T-helper 17 cell (primary cell): ENCODE data around the gene IQCB1. TPM values are rescaled to one million over a fixed set of nuclear protein-coding genes. Genes with fewer than 3 reads are reported as not detected.
A peak's percentile ranks its signal among the peaks of the same experiment; 100 is the strongest.

Experiments
- ATAC-seq: fragments of 150-1000 bp; cut with Tn5 transposase; 2 replicates; pipeline ENCODE4 v1.10.0; 2021; ENCODE audit warnings: mild to moderate bottlenecking, moderate library complexity
- DNase-seq, 3 donors: peaks; one replicate each; pipeline versions ENCODE4 v3.0.0 to v3.0.0-alpha.2; 2020 to 2021
- H3K9me3 ChIP-seq: one replicate; pipeline ENCODE4 v1.7.0; 2013; ENCODE audit warnings: low read length, mild to moderate bottlenecking; ENCODE audit not compliant: control insufficient read depth, poor library complexity, severe bottlenecking
- H3K27ac Mint-ChIP-seq: one replicate; pipeline ENCODE4 v1.8.0; 2022; ENCODE audit warnings: mild to moderate bottlenecking, moderate library complexity, mixed read lengths
- H3K27me3 Mint-ChIP-seq: one replicate; pipeline ENCODE4 v1.8.0; 2022; ENCODE audit warnings: mixed read lengths
- H3K36me3 Mint-ChIP-seq: one replicate; pipeline ENCODE4 v1.8.0; 2022; ENCODE audit warnings: low read depth, mixed read lengths
- H3K4me1 Mint-ChIP-seq: one replicate; pipeline ENCODE4 v1.8.0; 2022; ENCODE audit warnings: mild to moderate bottlenecking, mixed read lengths
- H3K4me3 Mint-ChIP-seq: one replicate; pipeline ENCODE4 v1.8.0; 2022; ENCODE audit warnings: mild to moderate bottlenecking, moderate library complexity, mixed read lengths
- total RNA-seq, 4 donors: library from RNA in 2 of 4; stranded (reverse) in 2 of 4; gene quantifications; one replicate each; pipeline ENCODE4 v1.2.3 and lab custom pipeline; 2022 to 2026

IQCB1 gene
- total RNA-seq, 2 donors from 2014 or later, result 47.4 to 55.1 TPM

DNA sequence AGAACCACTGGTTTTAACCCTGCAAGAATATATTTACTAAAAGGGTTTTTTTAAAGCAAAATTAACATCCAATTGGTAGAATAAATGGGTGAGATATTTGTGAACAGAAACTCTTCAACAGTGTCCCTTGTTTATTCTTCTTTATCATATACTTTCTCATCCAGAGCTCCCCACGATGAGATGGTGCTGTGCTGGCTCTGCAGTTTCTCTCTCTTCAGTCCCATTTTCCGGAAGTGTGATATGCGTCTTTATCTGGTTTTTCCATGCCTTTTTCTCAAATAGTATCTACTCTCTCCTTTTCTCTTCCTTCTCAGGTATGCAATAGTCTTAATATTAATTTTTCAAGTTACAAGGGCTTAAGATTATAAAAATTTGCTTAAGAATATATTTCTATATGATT is 1.6 kb upstream of the IQCB1 start:
- ATAC-seq (no peak), DNase-seq (no peak)
- H3K4me1 Mint-ChIP-seq, result peaks cover 30% of the 10 kb centered on the region
- peak overlapping the region; percentile 99 for H3K27ac Mint-ChIP-seq
- H3K27me3 Mint-ChIP-seq, result no peaks in the 10 kb centered on the region
- H3K4me3 Mint-ChIP-seq, result peak overlapping the region; percentile 99
- no peaks in the 10 kb centered on the region for H3K9me3 ChIP-seq
- peaks cover 3% of the 10 kb centered on the region for H3K36me3 Mint-ChIP-seq

DNA sequence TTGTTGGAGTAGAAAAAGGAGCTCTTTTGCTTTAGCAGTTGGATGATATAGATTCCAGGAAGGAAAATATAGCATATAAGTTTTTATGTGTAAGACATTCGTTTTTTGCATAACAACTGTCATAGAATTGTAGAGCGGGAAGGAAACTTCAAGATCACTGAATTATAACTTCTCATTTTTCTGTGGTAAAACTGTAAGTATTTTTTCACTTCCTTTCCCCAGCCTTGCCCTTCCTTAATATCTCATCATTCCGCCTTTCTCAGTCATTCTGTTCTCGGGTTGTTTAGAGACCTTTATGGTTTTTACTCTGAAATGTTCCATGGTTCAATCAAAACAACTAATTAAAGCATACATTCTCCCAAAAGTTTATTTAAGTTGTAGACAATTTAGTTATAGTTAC is 1.2 kb upstream of the IQCB1 start:
- peaks cover 3% of the 10 kb centered on the region for H3K36me3 Mint-ChIP-seq
- peaks cover 32% of the 10 kb centered on the region for H3K4me1 Mint-ChIP-seq
- no peak for ATAC-seq
- H3K27ac Mint-ChIP-seq, result peak overlapping the region; percentile 99
- H3K27me3 Mint-ChIP-seq, result no peaks in the 10 kb centered on the region
- no peaks in the 10 kb centered on the region for H3K9me3 ChIP-seq
- no peak for DNase-seq
- H3K4me3 Mint-ChIP-seq, result peak overlapping the region; percentile 99

DNA sequence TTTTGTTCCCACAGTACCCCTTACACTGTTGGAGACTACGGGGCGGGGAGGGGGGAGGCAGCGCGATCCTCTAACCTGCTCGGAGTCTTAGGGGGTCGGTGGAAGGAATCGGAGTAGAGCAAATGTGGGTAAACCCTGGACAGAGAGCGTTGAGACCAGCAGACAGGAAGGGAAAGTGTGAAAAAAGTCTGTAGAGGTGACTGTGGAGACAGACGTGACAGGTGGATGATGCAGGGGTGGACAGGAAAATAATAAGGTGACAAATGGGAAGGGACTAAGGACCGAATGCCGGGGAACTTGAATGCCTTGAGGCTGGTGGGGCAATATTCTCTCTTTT is 573 bp upstream of the IQCB1 start:
- Mint-ChIP-seq H3K36me3 (peaks cover 3% of the 10 kb centered on the region), H3K27me3 (no peaks in the 10 kb centered on the region), H3K27ac (peak overlapping the region; percentile 99), H3K4me1 (peaks cover 35% of the 10 kb centered on the region), H3K4me3 (peak overlapping the region; percentile 99)
- ATAC-seq, result no peak
- DNase-seq, result no peak
- H3K9me3 ChIP-seq, result no peaks in the 10 kb centered on the region

DNA sequence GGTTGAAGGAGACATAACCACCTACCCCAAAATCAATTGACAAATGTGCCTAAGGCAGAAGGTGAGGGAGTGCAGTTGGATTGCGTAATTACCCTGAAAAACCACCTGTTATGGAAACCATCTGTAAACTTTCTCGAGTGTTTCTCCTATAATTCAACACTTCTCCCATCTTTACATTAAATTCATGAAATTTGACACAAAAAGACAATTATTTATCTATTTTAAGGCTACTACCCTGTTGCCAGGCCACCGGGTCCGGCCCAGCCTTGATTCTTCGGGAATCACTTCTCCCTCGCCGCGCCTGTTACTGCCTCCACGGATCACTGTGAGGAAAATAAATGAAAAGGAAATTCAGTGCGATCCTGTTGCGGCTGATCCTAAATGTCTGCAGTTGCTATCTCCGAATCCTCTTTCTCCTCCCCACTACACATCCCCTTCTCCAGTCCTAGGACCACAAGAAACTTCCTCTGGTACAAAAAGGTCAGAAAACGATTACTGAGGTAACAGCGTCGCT is 646 bp downstream of the IQCB1 start:
- DNase-seq (no peak), ATAC-seq (no peak)
- no peaks in the 10 kb centered on the region for H3K27me3 Mint-ChIP-seq
- H3K27ac Mint-ChIP-seq, result peak overlapping the region; percentile 99
- peak overlapping the region; percentile 99 for H3K4me3 Mint-ChIP-seq
- H3K9me3 ChIP-seq, result no peaks in the 10 kb centered on the region
- peaks cover 3% of the 10 kb centered on the region for H3K36me3 Mint-ChIP-seq
- H3K4me1 Mint-ChIP-seq, result peaks cover 35% of the 10 kb centered on the region

DNA sequence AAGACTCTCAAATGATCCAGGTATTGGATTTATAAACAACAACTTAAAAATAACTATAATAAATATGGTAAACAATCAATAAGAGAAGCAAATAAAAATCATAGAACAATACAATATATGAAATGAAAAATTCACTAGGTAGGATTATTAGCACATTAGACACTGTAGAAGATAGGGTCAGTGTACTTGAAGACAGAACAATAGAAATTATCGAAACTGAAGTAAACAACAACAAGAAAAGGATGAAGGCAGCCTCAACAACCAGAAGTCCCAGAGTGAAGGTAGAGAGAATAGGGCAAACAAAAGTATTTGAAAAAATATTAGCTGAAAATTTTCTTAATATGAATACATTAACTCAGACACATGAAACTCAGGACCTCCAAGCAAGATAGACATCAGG is 11.9 kb downstream of the IQCB1 start:
- H3K27me3 Mint-ChIP-seq, result no peaks in the 10 kb centered on the region
- H3K27ac Mint-ChIP-seq, result no peak overlapping the region
- peaks cover 20% of the 10 kb centered on the region for H3K4me1 Mint-ChIP-seq
- peaks cover 14% of the 10 kb centered on the region for H3K36me3 Mint-ChIP-seq
- no peak overlapping the region for H3K4me3 Mint-ChIP-seq
- ATAC-seq (no peak), DNase-seq (no peak)
- no peaks in the 10 kb centered on the region for H3K9me3 ChIP-seq

DNA sequence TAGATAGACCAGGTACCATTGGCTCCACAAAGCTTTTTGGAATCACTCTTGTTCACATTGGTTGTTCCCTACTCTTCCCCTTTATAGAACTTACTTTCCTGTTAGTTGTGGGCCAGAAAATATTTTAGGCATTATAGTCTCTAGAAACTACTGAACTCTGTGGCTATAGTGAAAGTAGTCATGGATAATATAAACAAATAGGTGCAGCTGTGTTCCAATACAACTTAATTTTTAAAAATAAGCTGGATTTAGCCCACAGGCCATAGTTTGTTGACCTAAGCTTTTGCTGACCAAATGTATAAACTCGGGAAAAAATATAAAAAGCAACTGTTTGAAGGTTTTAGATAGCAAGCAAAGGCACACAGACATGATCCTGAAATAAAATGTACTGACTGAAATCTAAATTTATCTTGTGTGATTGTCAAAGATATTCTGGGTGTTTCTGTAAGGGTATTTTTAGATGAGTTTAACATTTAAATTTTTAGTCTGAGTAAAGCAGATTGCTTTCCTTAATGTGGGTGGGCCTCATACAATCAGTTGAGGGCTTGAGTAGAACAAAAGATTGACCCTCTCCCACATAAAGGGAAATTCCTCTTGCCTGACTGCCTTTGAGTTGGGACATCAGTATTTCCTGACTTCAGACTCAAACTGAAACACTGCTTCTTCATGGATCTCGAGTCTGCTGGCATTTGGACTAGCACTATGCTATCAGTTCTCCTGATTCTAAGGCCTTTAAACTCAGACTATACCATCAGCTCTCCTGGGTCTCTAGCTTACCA is 13.2 kb downstream of the IQCB1 start:
- no peaks in the 10 kb centered on the region for H3K9me3 ChIP-seq
- DNase-seq, result no peak
- ATAC-seq, result no peak
- Mint-ChIP-seq H3K4me1 (peaks cover 21% of the 10 kb centered on the region), H3K27me3 (no peaks in the 10 kb centered on the region), H3K4me3 (no peak overlapping the region), H3K27ac (peak overlapping the region; percentile 82), H3K36me3 (peaks cover 17% of the 10 kb centered on the region)

DNA sequence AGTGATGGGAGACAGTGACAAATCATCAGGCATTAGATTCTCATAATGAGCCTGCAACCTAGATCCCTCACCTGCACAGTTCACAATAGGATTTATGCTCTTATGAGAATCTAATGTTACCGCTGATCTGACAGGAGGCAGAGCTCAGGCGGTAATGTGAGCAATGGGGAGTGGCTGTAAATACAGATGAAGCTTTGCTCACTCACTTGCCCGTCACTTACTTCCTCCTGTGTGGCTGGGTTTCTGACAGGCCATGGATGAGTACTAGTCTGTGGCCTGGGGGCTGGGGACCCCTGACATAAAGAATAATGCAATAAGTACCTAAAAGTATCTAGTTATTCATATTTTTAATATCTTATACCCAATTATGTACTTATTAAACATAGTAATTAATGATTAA is 15.6 kb downstream of the IQCB1 start:
- H3K27me3 Mint-ChIP-seq, result no peaks in the 10 kb centered on the region
- H3K36me3 Mint-ChIP-seq, result peaks cover 15% of the 10 kb centered on the region
- peaks cover 28% of the 10 kb centered on the region for H3K4me1 Mint-ChIP-seq
- ATAC-seq (no peak), DNase-seq (no peak)
- H3K9me3 ChIP-seq, result no peaks in the 10 kb centered on the region
- H3K27ac Mint-ChIP-seq, result no peak overlapping the region
- no peak overlapping the region for H3K4me3 Mint-ChIP-seq

DNA sequence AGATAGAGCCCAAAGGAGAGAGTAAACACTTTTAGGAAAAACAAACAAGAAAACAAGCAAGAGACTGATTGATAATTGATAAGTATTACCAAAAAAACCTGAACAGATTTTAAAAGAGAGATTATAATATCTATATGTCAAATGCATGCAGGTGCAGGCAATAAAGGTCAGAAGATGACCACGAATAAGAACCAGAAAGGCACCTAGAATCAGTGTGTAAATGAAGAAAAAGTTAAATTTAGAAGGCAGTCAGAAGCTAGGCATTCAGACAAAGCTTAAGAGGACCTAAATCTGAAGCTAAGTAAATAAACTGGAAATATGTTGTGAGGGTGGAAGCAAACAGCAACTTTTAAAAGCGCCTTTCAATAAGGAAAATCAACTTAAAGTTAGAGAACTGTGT is 16.3 kb downstream of the IQCB1 start:
- no peak overlapping the region for H3K4me3 Mint-ChIP-seq
- peaks cover 19% of the 10 kb centered on the region for H3K36me3 Mint-ChIP-seq
- no peaks in the 10 kb centered on the region for H3K27me3 Mint-ChIP-seq
- peaks cover 35% of the 10 kb centered on the region for H3K4me1 Mint-ChIP-seq
- DNase-seq, result no peak
- no peak for ATAC-seq
- peak overlapping the region; percentile 12 for H3K27ac Mint-ChIP-seq
- H3K9me3 ChIP-seq, result no peaks in the 10 kb centered on the region

DNA sequence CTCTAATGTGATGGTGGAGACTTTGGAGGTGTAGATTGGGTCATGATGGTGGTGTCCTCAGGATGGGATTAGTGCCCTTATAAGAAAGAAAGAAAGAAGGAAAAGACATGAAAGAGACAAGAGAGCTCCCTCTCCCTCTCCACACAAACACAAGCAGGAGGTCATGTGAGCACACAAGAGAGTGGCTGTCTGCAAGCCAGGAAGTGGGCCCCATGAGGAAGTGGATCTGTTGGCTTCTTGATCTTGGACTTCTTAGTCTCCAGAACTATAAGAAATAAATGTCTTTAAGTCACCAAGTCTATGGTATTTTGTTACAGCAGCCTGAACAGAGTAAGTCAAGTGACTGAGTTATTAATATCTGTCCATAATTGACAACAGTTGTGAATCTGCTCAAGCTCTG is 17.1 kb downstream of the IQCB1 start:
- H3K4me1 Mint-ChIP-seq, result peaks cover 41% of the 10 kb centered on the region
- no peak overlapping the region for H3K4me3 Mint-ChIP-seq
- no peak for DNase-seq
- H3K36me3 Mint-ChIP-seq, result peaks cover 18% of the 10 kb centered on the region
- no peak for ATAC-seq
- no peaks in the 10 kb centered on the region for H3K9me3 ChIP-seq
- H3K27me3 Mint-ChIP-seq, result no peaks in the 10 kb centered on the region
- no peak overlapping the region for H3K27ac Mint-ChIP-seq

DNA sequence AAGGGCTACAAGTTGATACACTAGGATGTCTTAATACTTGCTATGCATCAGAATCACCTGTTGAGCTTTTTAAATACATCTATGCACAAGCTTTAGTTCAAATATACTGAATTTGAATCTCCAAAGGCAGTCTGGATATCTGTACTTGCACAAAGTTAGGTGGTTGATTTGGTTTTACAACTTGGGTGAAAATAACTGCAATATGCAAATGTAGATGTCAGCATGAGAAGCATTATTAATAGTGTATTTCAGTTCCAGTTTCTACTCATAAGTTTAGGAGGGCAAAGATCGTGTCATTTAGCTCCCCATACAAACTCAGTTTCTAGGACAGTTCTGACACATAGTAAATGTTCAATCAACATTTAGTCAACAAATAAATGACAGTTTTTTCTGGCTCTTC is 25.6 kb downstream of the IQCB1 start:
- H3K27ac Mint-ChIP-seq, result no peak overlapping the region
- no peak for ATAC-seq
- H3K27me3 Mint-ChIP-seq, result no peaks in the 10 kb centered on the region
- peaks cover 26% of the 10 kb centered on the region for H3K4me1 Mint-ChIP-seq
- peaks cover 21% of the 10 kb centered on the region for H3K36me3 Mint-ChIP-seq
- no peak for DNase-seq
- no peaks in the 10 kb centered on the region for H3K9me3 ChIP-seq
- no peak overlapping the region for H3K4me3 Mint-ChIP-seq

DNA sequence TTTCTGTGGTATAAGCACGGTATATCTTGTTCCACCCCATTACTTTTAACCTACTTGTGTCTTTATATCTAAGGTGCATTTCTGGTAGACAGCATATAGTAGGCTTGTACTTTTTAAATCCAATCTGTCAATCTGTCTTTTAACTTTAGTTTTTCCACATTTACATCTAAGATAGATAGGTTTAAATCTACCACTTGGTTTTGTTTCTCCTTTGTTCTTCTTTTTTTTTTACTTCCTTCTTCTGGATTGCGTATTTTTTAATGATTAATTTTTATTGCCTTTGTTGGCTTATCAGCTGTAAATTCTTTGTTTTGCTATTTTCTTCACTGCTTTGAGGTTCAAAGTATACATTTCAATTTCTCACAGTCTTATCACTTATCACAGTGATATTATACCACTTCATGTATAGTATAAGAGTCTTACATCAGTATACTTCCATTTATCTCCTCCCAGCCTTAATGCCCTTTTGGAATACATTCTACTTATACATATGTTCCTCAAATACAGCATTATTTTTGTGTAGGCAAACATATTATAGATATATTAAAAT is 31.0 kb downstream of the IQCB1 start:
- ATAC-seq (no peak), DNase-seq (no peak)
- no peaks in the 10 kb centered on the region for H3K9me3 ChIP-seq
- no peak overlapping the region for H3K4me3 Mint-ChIP-seq
- H3K4me1 Mint-ChIP-seq, result peaks cover 11% of the 10 kb centered on the region
- H3K36me3 Mint-ChIP-seq, result peaks cover 12% of the 10 kb centered on the region
- H3K27me3 Mint-ChIP-seq, result no peaks in the 10 kb centered on the region
- peak overlapping the region; percentile 66 for H3K27ac Mint-ChIP-seq

DNA sequence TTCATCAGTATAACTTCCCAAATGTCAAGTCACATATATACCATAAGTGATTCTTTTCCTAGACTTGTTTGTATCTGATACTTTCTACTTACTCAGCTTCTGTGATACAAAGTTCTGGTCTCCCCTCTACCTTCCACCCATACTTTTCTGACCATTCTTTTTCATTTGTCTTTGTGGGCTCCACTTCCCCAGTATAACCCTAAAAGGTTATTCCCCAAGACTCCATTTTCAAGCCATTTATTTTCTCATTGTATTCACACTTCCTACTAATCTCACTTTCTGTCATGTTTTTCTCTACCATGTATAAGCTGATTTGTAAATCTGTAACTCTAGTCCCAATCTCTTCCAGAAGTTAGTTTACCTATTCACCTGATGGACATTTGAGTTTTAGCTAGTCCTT is 34.0 kb downstream of the IQCB1 start:
- H3K4me1 Mint-ChIP-seq, result peaks cover 7% of the 10 kb centered on the region
- no peaks in the 10 kb centered on the region for H3K9me3 ChIP-seq
- H3K36me3 Mint-ChIP-seq, result peaks cover 14% of the 10 kb centered on the region
- ATAC-seq, result no peak
- H3K4me3 Mint-ChIP-seq, result no peak overlapping the region
- no peak overlapping the region for H3K27ac Mint-ChIP-seq
- DNase-seq, result no peak
- no peaks in the 10 kb centered on the region for H3K27me3 Mint-ChIP-seq

DNA sequence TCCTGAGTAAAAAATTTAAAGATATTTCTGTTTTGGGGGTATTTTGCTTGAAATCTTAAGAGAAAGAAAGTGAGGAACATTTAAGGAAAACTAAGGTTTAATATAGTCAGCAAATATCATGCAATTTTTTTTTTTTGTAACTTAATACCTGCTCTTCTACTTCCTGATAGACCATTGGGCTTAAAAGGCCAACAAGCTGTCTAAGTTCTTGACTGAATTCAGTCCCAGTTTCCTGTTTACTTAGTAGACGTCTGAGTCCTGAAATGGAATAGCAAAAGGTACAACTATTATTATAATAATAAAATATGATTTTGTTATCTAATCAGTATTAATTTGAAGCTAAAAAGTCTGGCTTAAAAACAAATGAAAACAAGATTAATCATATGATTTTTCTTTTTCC is 37.9 kb downstream of the IQCB1 start:
- Mint-ChIP-seq H3K27me3 (no peaks in the 10 kb centered on the region), H3K27ac (no peak overlapping the region), H3K4me1 (peaks cover 7% of the 10 kb centered on the region), H3K36me3 (peaks cover 4% of the 10 kb centered on the region), H3K4me3 (no peak overlapping the region)
- DNase-seq, result no peak
- no peak for ATAC-seq
- no peaks in the 10 kb centered on the region for H3K9me3 ChIP-seq
